Chondrocyte (in vitro differentiated cells): Measurements from ENCODE around the gene IL34. TPM values are rescaled to one million over a fixed set of nuclear protein-coding genes. Genes with fewer than 3 reads are reported as not detected.

ENCODE experiments used
- DNase-seq: peaks from one replicate; pipeline ENCODE4 v3.0.0; 2021; ENCODE audit warnings: mixed read lengths, low spot score
- H3K27ac Mint-ChIP-seq: one replicate; pipeline ENCODE4 v1.8.0; 2021; ENCODE audit warnings: mild to moderate bottlenecking, moderate library complexity, mixed read lengths; ENCODE audit not compliant: unreplicated experiment
- H3K27me3 Mint-ChIP-seq: 2 replicates; pipeline ENCODE4 v1.8.0; 2021; ENCODE audit warnings: low read depth, mixed read lengths
- H3K36me3 Mint-ChIP-seq: 2 replicates; pipeline ENCODE4 v1.8.0; 2021; ENCODE audit warnings: low read depth, mixed read lengths
- H3K4me1 Mint-ChIP-seq: 2 replicates; pipeline ENCODE4 v1.8.0; 2021; ENCODE audit warnings: low read depth, mild to moderate bottlenecking, mixed read lengths
- H3K4me3 Mint-ChIP-seq: one replicate; pipeline ENCODE4 v1.8.0; 2021; ENCODE audit warnings: mild to moderate bottlenecking, moderate library complexity, mixed read lengths; ENCODE audit not compliant: unreplicated experiment
- H3K9me3 Mint-ChIP-seq: 2 replicates; pipeline ENCODE4 v1.8.0; 2021; ENCODE audit warnings: low read depth, mixed read lengths
- total RNA-seq: library from RNA; stranded (reverse); gene quantifications from 3 replicates; pipeline ENCODE4 v1.2.1, GENCODE V29; 2021
- TF ChIP-seq, protein P1 (sequence below): fragments of 200-600 bp; sonication (generic); IDR thresholded peaks from 2 replicates; pipeline ENCODE4 v1.5.0; 2021; ENCODE audit warnings: antibody characterized with exemption, mild to moderate bottlenecking, moderate library complexity

IL34 gene
- total RNA-seq, 1 donor from 2014 or later: 20.8 TPM

GRCh38 chr16:70601576-70602575, 44.5 kb upstream of the IL34 start:
- H3K27me3 Mint-ChIP-seq: peaks cover 2% of the 10 kb centered on the region
- H3K9me3 Mint-ChIP-seq: no peaks in the 10 kb centered on the region

DNA sequence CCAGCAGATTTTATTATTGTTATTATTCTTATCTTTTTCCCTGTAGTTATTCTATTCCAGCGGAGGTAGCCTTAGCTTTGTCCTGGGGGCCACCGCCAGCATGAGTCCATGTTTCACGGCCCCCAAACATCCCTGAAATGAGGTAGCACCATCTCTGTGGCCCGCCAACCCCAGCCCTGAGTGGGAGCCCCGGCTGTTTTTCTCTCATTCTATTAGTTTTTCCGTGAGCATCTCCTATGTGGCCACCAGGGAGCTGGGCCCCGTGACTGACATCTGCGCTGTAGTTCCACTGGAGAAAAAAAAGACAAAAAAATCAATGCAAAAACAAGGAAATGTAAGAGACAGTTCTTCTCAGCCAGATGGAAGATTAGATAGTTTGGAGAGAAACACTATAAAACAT, 43.5 kb upstream of the IL34 start:
- Mint-ChIP-seq H3K27ac (no peak overlapping the region), H3K4me3 (no peak overlapping the region), H3K9me3 (no peaks in the 10 kb centered on the region), H3K36me3 (peaks cover 9% of the 10 kb centered on the region), H3K27me3 (peaks cover 2% of the 10 kb centered on the region), H3K4me1 (no peaks in the 10 kb centered on the region)
- DNase-seq: no peak
- TF ChIP-seq, protein P1, sequence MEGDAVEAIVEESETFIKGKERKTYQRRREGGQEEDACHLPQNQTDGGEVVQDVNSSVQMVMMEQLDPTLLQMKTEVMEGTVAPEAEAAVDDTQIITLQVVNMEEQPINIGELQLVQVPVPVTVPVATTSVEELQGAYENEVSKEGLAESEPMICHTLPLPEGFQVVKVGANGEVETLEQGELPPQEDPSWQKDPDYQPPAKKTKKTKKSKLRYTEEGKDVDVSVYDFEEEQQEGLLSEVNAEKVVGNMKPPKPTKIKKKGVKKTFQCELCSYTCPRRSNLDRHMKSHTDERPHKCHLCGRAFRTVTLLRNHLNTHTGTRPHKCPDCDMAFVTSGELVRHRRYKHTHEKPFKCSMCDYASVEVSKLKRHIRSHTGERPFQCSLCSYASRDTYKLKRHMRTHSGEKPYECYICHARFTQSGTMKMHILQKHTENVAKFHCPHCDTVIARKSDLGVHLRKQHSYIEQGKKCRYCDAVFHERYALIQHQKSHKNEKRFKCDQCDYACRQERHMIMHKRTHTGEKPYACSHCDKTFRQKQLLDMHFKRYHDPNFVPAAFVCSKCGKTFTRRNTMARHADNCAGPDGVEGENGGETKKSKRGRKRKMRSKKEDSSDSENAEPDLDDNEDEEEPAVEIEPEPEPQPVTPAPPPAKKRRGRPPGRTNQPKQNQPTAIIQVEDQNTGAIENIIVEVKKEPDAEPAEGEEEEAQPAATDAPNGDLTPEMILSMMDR: no peak

More at GRCh38 chr16:70601576-70602575, 44.5 kb upstream of the IL34 start:
- TF ChIP-seq, protein P1: no peak
- Mint-ChIP-seq H3K27ac (no peak overlapping the region), H3K4me1 (no peaks in the 10 kb centered on the region), H3K4me3 (no peak overlapping the region), H3K36me3 (peaks cover 9% of the 10 kb centered on the region)
- no peak for DNase-seq

DNA sequence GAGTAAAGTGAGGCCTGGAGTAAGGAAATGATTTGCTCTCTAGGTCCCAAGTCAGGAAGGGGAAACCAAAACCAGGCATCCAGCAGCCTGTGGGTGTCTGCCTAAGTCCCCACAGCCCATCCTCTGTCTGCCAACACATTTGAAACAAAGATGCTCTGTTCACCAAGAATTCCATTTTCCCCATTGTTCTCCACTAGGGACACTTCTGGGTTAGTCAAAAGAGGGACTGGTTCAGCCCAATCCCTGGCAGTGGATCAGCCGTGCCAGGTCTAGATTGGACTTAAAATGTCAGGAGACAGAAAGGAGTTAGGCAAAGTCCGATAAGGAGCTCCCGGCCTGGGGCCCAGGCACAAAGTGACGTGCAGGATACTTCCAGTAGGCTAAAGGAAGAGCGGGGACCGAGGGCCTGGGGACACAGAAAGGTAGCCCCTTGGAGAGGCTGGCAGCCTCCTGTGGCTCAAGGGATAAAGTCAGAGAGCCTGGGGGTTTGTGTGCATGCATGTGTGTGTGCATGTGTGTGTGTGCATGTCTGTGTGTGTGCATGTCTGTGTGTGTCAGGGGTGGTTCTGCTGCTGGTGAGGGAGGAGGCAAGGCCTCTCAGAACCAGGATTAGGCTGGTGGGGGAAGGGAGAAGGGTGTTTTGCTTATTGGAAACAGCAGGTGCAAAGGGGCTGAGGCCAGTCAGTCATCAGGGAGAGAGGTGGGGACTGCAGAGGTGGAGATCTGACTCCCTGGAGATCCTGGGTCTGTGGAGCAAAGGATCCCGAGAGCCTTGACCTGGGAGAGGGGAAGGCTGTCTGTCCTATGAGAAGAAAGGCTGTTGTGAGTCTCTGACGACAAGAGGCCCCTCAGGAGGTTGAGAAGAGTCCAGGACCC, 41.7 kb upstream of the IL34 start:
- Mint-ChIP-seq H3K4me3 (no peak overlapping the region), H3K4me1 (no peaks in the 10 kb centered on the region), H3K27ac (no peak overlapping the region), H3K36me3 (peaks cover 9% of the 10 kb centered on the region), H3K27me3 (peaks cover 2% of the 10 kb centered on the region), H3K9me3 (no peaks in the 10 kb centered on the region)
- DNase-seq: no peak
- TF ChIP-seq, protein P1: no peak

- no peak overlapping the region for H3K4me3 Mint-ChIP-seq
- TF ChIP-seq, protein P1: no peak
- DNase-seq: no peak
- H3K4me1 Mint-ChIP-seq: peaks cover 2% of the 10 kb centered on the region
- H3K27ac Mint-ChIP-seq: no peak overlapping the region
- peaks cover 5% of the 10 kb centered on the region for H3K36me3 Mint-ChIP-seq
- no peaks in the 10 kb centered on the region for H3K9me3 Mint-ChIP-seq
- H3K27me3 Mint-ChIP-seq: no peaks in the 10 kb centered on the region
Observed at GRCh38 chr16:70605283-70605657, 41.1 kb upstream of the IL34 start.

DNA sequence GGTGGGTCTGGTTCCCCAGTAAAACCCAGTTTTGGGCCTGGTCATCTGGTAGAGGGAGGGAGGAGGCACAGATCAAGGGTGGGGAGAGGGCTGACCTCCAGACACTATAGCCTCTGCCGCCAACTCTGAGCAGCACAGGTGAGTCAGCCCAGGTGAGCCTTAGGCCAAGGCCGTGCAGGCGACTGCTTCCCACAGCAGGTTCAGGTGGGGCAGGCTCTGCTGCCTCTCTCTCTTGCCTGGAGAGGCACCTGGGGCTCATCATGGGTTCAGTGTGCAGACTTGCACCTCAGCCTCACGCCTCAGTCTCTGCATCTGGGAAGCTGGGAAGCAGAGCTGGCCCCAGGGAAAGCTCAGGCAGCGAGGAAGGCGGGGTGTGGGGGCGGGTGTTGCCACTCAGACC, 37.8 kb upstream of the IL34 start:
- H3K36me3 Mint-ChIP-seq: peaks cover 6% of the 10 kb centered on the region
- no peak for DNase-seq
- H3K27me3 Mint-ChIP-seq: no peaks in the 10 kb centered on the region
- H3K9me3 Mint-ChIP-seq: no peaks in the 10 kb centered on the region
- H3K27ac Mint-ChIP-seq: no peak overlapping the region
- H3K4me1 Mint-ChIP-seq: peaks cover 6% of the 10 kb centered on the region
- no peak overlapping the region for H3K4me3 Mint-ChIP-seq
- TF ChIP-seq, protein P1: no peak
